ENCODE results near the gene EEFSEC.

The EEFSEC gene

GRCh38 chr3:128360705-128361271 is 207.5 kb downstream of the EEFSEC start:
- peaks cover 3% of the 10 kb centered on the region for H3K36me3 Mint-ChIP-seq
- H3K9me3 Mint-ChIP-seq = no peaks in the 10 kb centered on the region
- no peaks in the 10 kb centered on the region for H3K4me1 Mint-ChIP-seq
- no peak overlapping the region for H3K4me3 Mint-ChIP-seq
- no peak overlapping the region for H3K27ac Mint-ChIP-seq
- no peaks in the 10 kb centered on the region for H3K27me3 Mint-ChIP-seq

- Mint-ChIP-seq H3K4me3 (no peak overlapping the region), H3K9me3 (no peaks in the 10 kb centered on the region), H3K4me1 (no peaks in the 10 kb centered on the region), H3K27me3 (no peaks in the 10 kb centered on the region), H3K36me3 (peaks cover 4% of the 10 kb centered on the region), H3K27ac (no peak overlapping the region)
Measured at GRCh38 chr3:128362026-128362965, 209.0 kb downstream of the EEFSEC start.

GRCh38 chr3:128364291-128364690 is 211.0 kb downstream of the EEFSEC start:
- Mint-ChIP-seq H3K27ac (no peak overlapping the region), H3K4me1 (no peaks in the 10 kb centered on the region), H3K36me3 (peaks cover 2% of the 10 kb centered on the region), H3K9me3 (no peaks in the 10 kb centered on the region), H3K4me3 (no peak overlapping the region), H3K27me3 (no peaks in the 10 kb centered on the region)

GRCh38 chr3:128364808-128365360 is 211.6 kb downstream of the EEFSEC start:
- Mint-ChIP-seq H3K4me1 (no peaks in the 10 kb centered on the region), H3K4me3 (no peak overlapping the region), H3K27ac (no peak overlapping the region), H3K36me3 (peaks cover 2% of the 10 kb centered on the region), H3K27me3 (no peaks in the 10 kb centered on the region), H3K9me3 (no peaks in the 10 kb centered on the region)

- Mint-ChIP-seq H3K36me3 (peaks cover 2% of the 10 kb centered on the region), H3K27ac (no peak overlapping the region), H3K9me3 (no peaks in the 10 kb centered on the region), H3K27me3 (no peaks in the 10 kb centered on the region), H3K4me1 (no peaks in the 10 kb centered on the region), H3K4me3 (no peak overlapping the region)
Measured at GRCh38 chr3:128366136-128366535, 212.9 kb downstream of the EEFSEC start.

- H3K27ac Mint-ChIP-seq = no peak overlapping the region
- H3K36me3 Mint-ChIP-seq = peaks cover 2% of the 10 kb centered on the region
- H3K4me1 Mint-ChIP-seq = no peaks in the 10 kb centered on the region
- H3K9me3 Mint-ChIP-seq = no peaks in the 10 kb centered on the region
- H3K4me3 Mint-ChIP-seq = no peak overlapping the region
- no peaks in the 10 kb centered on the region for H3K27me3 Mint-ChIP-seq
Measured at GRCh38 chr3:128366652-128367051, 213.4 kb downstream of the EEFSEC start.

- Mint-ChIP-seq H3K27me3 (no peaks in the 10 kb centered on the region), H3K27ac (no peak overlapping the region), H3K4me3 (no peak overlapping the region), H3K4me1 (no peaks in the 10 kb centered on the region), H3K9me3 (no peaks in the 10 kb centered on the region), H3K36me3 (peaks cover 2% of the 10 kb centered on the region)
Measured at GRCh38 chr3:128367221-128367620, 213.9 kb downstream of the EEFSEC start.

GRCh38 chr3:128367761-128368160 is 214.5 kb downstream of the EEFSEC start:
- no peak overlapping the region for H3K4me3 Mint-ChIP-seq
- no peak overlapping the region for H3K27ac Mint-ChIP-seq
- H3K36me3 Mint-ChIP-seq = peaks cover 2% of the 10 kb centered on the region
- no peaks in the 10 kb centered on the region for H3K9me3 Mint-ChIP-seq
- H3K4me1 Mint-ChIP-seq = no peaks in the 10 kb centered on the region
- no peaks in the 10 kb centered on the region for H3K27me3 Mint-ChIP-seq

GRCh38 chr3:128368626-128369025 is 215.3 kb downstream of the EEFSEC start:
- Mint-ChIP-seq H3K4me3 (no peak overlapping the region), H3K27ac (no peak overlapping the region), H3K36me3 (peaks cover 5% of the 10 kb centered on the region), H3K4me1 (no peaks in the 10 kb centered on the region), H3K27me3 (no peaks in the 10 kb centered on the region), H3K9me3 (no peaks in the 10 kb centered on the region)

- peaks cover 5% of the 10 kb centered on the region for H3K36me3 Mint-ChIP-seq
Measured at GRCh38 chr3:128369121-128369703, 215.9 kb downstream of the EEFSEC start.

GRCh38 chr3:128369881-128370642 is 216.8 kb downstream of the EEFSEC start:
- Mint-ChIP-seq H3K4me1 (no peaks in the 10 kb centered on the region), H3K9me3 (no peaks in the 10 kb centered on the region), H3K36me3 (peaks cover 5% of the 10 kb centered on the region), H3K27me3 (no peaks in the 10 kb centered on the region), H3K27ac (no peak overlapping the region), H3K4me3 (no peak overlapping the region)

More at GRCh38 chr3:128369121-128369703, 215.9 kb downstream of the EEFSEC start:
- H3K27me3 Mint-ChIP-seq = no peaks in the 10 kb centered on the region
- no peaks in the 10 kb centered on the region for H3K4me1 Mint-ChIP-seq
- no peaks in the 10 kb centered on the region for H3K9me3 Mint-ChIP-seq
- no peak overlapping the region for H3K27ac Mint-ChIP-seq
- H3K4me3 Mint-ChIP-seq = no peak overlapping the region

- H3K4me3 Mint-ChIP-seq = no peak overlapping the region
- H3K36me3 Mint-ChIP-seq = peaks cover 4% of the 10 kb centered on the region
- H3K27ac Mint-ChIP-seq = no peak overlapping the region
- H3K27me3 Mint-ChIP-seq = no peaks in the 10 kb centered on the region
- no peaks in the 10 kb centered on the region for H3K4me1 Mint-ChIP-seq
- no peaks in the 10 kb centered on the region for H3K9me3 Mint-ChIP-seq
Measured at GRCh38 chr3:128372281-128372680, 219.0 kb downstream of the EEFSEC start.

- no peaks in the 10 kb centered on the region for H3K4me1 Mint-ChIP-seq
- H3K27me3 Mint-ChIP-seq = no peaks in the 10 kb centered on the region
- H3K9me3 Mint-ChIP-seq = no peaks in the 10 kb centered on the region
- no peak overlapping the region for H3K27ac Mint-ChIP-seq
- H3K4me3 Mint-ChIP-seq = no peak overlapping the region
- peaks cover 4% of the 10 kb centered on the region for H3K36me3 Mint-ChIP-seq
Measured at GRCh38 chr3:128372707-128373533, 219.6 kb downstream of the EEFSEC start.

GRCh38 chr3:128374746-128375445 is 221.6 kb downstream of the EEFSEC start:
- Mint-ChIP-seq H3K4me1 (no peaks in the 10 kb centered on the region), H3K9me3 (no peaks in the 10 kb centered on the region), H3K27ac (no peak overlapping the region), H3K27me3 (no peaks in the 10 kb centered on the region), H3K36me3 (peaks cover 4% of the 10 kb centered on the region), H3K4me3 (no peak overlapping the region)

All from activated naive CD4-positive, alpha-beta T cell treated with anti-CD3 and anti-CD28 coated beads, Interleukin-2, amount 50 U/mL, for 24 hours (primary cell).